ENCODE results near the gene TCF25.
"Not testable (repeated sequence)": the region's sequence is repeated elsewhere in the genome, so short reads cannot be mapped to it uniquely, and the experiment has no call there.

TCF25 gene

GRCh38 chr16:89871895-89872294 is 1.5 kb upstream of the TCF25 start:
- in situ Hi-C loops (cut with MboI; ENCODE audit: low sequenced_read_pairs): no loop called here

- in situ Hi-C loops (cut with MboI; ENCODE audit: low sequenced_read_pairs): no loop called here
These were observed 739 bp downstream of the TCF25 start for GRCh38 chr16:89873972-89874689.

- in situ Hi-C loops (cut with MboI; ENCODE audit: low sequenced_read_pairs): not testable (repeated sequence)
These were observed 5.7 kb downstream of the TCF25 start for GRCh38 chr16:89879123-89879522.

- in situ Hi-C loops (cut with MboI; ENCODE audit: low sequenced_read_pairs): no loop called here
These were observed 7.3 kb downstream of the TCF25 start for GRCh38 chr16:89880477-89881367.

GRCh38 chr16:89881368-89881730 is 8.0 kb downstream of the TCF25 start:
- in situ Hi-C loops (cut with MboI; ENCODE audit: low sequenced_read_pairs): no loop called here

GRCh38 chr16:89883346-89884040 is 10.1 kb downstream of the TCF25 start:
- in situ Hi-C loops (cut with MboI; ENCODE audit: low sequenced_read_pairs): no loop called here

GRCh38 chr16:89884041-89884421 is 10.6 kb downstream of the TCF25 start:
- in situ Hi-C loops (cut with MboI; ENCODE audit: low sequenced_read_pairs): no loop called here

GRCh38 chr16:89887243-89887642 is 13.9 kb downstream of the TCF25 start:
- in situ Hi-C loops (cut with MboI; ENCODE audit: low sequenced_read_pairs): no loop called here

GRCh38 chr16:89890200-89890599 is 16.8 kb downstream of the TCF25 start:
- in situ Hi-C loops (cut with MboI; ENCODE audit: low sequenced_read_pairs): no loop called here

GRCh38 chr16:89890886-89891657 is 17.7 kb downstream of the TCF25 start:
- in situ Hi-C loops (cut with MboI; ENCODE audit: low sequenced_read_pairs): no loop called here

- in situ Hi-C loops (cut with MboI; ENCODE audit: low sequenced_read_pairs): no loop called here
These were observed 18.8 kb downstream of the TCF25 start for GRCh38 chr16:89892055-89892630.

- in situ Hi-C loops (cut with MboI; ENCODE audit: low sequenced_read_pairs): no loop called here
These were observed 19.2 kb downstream of the TCF25 start for GRCh38 chr16:89892635-89893034.

GRCh38 chr16:89893642-89894548 is 20.5 kb downstream of the TCF25 start:
- in situ Hi-C loops (cut with MboI; ENCODE audit: low sequenced_read_pairs): no loop called here

GRCh38 chr16:89895482-89896250 is 22.3 kb downstream of the TCF25 start:
- in situ Hi-C loops (cut with MboI; ENCODE audit: low sequenced_read_pairs): no loop called here

GRCh38 chr16:89897204-89897603 is 23.8 kb downstream of the TCF25 start:
- in situ Hi-C loops (cut with MboI; ENCODE audit: low sequenced_read_pairs): no loop called here

GRCh38 chr16:89898201-89898967 is 25.0 kb downstream of the TCF25 start:
- in situ Hi-C loops (cut with MboI; ENCODE audit: low sequenced_read_pairs): no loop called here

GRCh38 chr16:89899879-89900481 is 26.6 kb downstream of the TCF25 start:
- in situ Hi-C loops (cut with MboI; ENCODE audit: low sequenced_read_pairs): no loop called here

- in situ Hi-C loops (cut with MboI; ENCODE audit: low sequenced_read_pairs): no loop called here
These were observed 27.5 kb downstream of the TCF25 start for GRCh38 chr16:89900885-89901284.

Measured in HL-60/S4 treated with phorbol 12-myristate 13-acetate at 8.2 ng/mL for 4 days and 3 days (cell line).